DMS153 treated with DMSO at 0.1 percent for 48 hours (cell line): ENCODE measurements around the gene THAP2.
"Not testable (repeated sequence)": the region's sequence is repeated elsewhere in the genome, so short reads cannot be mapped to it uniquely, and the experiment has no call there.

Experiments
- DNase-seq: peaks from one replicate; lab custom pipeline; 2025; ENCODE audit not compliant: unreplicated experiment; lab: John Stamatoyannopoulos, UW

The THAP2 gene

DNA sequence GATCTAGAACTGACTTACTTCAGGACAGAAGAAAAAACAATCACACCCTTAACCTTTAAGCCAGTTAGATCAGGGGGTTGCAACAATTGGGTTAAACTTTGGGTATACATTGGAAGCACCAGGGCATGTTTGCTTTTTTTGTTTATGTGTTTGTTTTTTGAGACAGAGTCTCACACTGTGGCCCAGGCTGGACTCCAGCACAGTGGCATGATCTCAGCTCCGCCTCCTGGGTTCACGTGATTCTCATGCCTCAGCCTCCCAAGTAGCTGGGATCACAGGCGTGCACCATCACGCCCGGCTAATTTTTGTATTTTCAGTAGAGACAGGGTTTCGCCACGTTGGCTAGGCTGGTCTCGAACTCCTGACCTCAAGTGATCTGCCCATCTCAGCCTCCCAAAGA is 38.1 kb downstream of the THAP2 start:
- not testable (repeated sequence) for DNase-seq

DNA sequence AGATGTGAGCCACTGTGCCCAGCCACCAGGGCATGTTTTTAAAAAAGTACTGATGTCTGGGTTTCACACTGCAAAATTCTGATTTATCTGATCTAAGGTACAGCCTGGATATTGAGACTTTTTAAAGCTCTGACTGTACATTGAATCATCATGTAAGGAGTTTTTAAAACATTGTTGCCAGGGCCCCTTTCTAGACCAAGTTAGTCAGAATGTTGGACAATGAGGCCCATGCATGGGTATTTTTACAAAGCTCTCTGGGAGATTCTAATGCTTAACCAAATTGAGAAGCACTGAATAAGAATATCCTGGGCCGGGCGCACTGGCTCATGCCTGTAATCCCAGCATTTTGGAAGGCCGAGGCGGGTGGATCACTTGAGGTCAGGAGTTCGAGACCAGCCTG is 38.5 kb downstream of the THAP2 start:
- no peak for DNase-seq

DNA sequence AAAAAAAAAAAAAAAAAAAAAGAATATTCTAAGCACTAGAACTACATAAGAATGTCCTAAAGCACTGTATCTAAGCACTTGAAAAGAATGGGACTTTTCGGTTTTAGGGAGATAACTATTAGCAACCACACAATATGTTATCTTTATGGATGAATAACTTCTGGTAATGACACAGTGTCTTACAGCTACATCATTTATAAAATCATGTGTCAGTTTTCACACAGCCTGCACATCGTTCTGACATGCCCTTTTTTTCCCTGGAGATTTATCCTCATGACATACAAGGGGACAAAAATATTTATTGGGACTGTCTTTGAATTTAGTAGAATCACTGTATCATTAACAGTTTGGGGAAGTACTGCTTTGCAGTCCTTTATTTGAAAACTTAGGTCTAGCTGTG is 39.1 kb downstream of the THAP2 start:
- DNase-seq, result no peak

- DNase-seq, result no peak
Measured at GRCh38 chr12:71704920-71705319, 40.8 kb downstream of the THAP2 start.

- DNase-seq, result no peak
Measured at GRCh38 chr12:71708658-71709057, 44.6 kb downstream of the THAP2 start.

- no peak for DNase-seq
Measured at GRCh38 chr12:71710276-71711125, 46.4 kb downstream of the THAP2 start.

DNA sequence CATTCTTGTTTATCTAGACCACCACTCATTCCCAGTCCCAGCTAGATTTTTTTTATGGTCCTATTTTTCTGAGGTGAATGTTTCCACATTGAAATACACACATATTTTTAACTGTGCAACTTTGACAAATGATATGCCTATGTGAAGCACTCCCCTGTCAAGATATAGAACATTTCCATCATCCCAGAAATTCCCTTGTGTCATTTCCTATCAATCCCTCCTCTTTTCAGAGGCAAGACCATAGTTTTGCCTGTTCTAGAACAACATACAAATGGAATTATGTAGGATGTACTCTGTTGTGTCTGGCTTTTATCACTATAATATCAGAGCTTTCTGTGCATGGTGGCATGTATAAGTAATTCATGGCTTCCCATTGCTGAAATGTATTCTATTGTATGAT is 54.5 kb downstream of the THAP2 start:
- no peak for DNase-seq

- DNase-seq, result no peak
Measured at GRCh38 chr12:71719647-71720370, 55.7 kb downstream of the THAP2 start.

DNA sequence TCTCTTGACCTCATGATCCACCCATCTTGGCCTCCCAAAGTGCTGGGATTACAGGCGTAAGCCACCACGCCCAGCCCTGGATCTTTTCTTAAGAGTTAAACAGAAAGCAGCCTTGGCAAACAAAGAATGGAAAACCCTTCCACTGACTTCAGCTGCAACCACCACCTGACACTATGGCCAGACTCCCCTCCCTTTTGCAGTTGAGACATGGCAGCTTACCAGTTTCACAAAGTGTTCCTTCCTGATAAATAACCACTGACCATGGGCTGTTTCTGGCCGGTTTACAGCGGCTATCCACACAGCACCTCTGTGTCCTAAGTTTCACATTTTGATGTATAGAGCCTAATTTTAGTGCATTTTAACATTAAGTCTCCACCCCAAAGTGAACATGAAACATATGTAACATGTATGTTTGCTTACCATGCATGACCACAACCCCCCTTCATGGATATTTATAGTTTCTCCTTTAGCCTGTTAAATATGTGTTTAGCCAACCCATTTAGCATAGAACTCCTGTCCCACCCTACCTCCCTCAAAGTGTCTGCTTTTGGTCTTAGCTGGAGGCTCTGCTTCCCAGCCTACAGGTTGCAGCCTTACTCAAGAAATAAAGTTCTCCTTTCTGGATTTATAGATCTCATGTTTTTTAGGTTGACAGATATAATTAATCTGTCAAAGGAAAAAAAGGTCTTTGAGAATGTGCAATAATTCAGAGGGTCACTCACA is 57.8 kb downstream of the THAP2 start:
- no peak for DNase-seq

GRCh38 chr12:71725011-71725410 is 60.9 kb downstream of the THAP2 start:
- DNase-seq, result no peak

GRCh38 chr12:71726548-71726947 is 62.4 kb downstream of the THAP2 start:
- no peak for DNase-seq

DNA sequence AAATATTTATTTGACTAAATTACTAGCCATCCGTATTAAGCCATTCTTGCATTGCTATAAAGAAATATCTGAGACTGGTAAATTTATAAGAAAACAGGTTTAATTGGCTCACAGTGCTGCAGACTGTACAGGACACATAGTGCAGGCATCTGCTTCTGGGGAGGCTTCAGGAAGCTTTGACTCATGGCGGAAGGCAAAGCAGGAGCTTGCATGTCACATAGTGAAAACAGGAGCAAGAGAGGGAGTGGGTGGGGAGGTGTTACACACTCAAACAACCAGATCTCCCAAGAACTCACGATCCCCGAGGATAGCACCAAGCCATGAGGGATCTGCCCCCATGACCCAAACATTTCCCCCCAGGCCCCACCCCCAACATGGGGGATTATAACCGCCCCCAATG is 63.9 kb downstream of the THAP2 start:
- no peak for DNase-seq
